ENCODE data around the gene GKN2. TPM values are rescaled to one million over a fixed set of nuclear protein-coding genes. Genes with fewer than 3 reads are reported as not detected.
"Not testable (repeated sequence)": the region's sequence is repeated elsewhere in the genome, so short reads cannot be mapped to it uniquely, and the experiment has no call there.

Gene GKN2
- total RNA-seq, 1 donor from 2014 or later: not detected

DNA sequence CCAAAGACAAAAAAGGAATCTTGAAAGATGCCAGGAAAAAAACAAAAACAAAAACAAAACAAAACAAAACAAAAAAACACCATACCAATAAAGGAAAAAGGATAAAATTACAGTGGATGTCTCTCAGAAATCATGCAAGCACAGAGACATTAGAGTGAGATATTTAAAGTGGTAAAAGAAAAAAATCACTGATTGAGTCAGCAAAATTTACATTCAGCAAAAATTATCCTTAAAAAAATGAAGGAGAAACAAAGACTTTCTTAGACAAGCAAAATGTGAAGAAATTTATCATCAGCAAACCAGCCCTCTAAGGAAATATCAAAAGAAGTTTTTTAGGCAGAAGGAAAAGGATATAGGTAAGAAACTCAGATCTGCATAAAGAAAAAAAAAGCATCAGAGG is 11.6 kb upstream of the GKN2 start:
- no peaks in the 10 kb centered on the region for H3K27me3 Mint-ChIP-seq (ENCODE audit: low read depth)
- peaks cover 4% of the 10 kb centered on the region for H3K9me3 Mint-ChIP-seq (ENCODE audit: low read depth)
- H3K27ac Mint-ChIP-seq (ENCODE audit: unreplicated experiment): no peak overlapping the region
- H3K4me1 Mint-ChIP-seq (ENCODE audit: low read depth): peaks cover 24% of the 10 kb centered on the region
- TF ChIP-seq, protein P1, sequence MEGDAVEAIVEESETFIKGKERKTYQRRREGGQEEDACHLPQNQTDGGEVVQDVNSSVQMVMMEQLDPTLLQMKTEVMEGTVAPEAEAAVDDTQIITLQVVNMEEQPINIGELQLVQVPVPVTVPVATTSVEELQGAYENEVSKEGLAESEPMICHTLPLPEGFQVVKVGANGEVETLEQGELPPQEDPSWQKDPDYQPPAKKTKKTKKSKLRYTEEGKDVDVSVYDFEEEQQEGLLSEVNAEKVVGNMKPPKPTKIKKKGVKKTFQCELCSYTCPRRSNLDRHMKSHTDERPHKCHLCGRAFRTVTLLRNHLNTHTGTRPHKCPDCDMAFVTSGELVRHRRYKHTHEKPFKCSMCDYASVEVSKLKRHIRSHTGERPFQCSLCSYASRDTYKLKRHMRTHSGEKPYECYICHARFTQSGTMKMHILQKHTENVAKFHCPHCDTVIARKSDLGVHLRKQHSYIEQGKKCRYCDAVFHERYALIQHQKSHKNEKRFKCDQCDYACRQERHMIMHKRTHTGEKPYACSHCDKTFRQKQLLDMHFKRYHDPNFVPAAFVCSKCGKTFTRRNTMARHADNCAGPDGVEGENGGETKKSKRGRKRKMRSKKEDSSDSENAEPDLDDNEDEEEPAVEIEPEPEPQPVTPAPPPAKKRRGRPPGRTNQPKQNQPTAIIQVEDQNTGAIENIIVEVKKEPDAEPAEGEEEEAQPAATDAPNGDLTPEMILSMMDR (IDR thresholded peaks at IDR 0.05): no peak
- no peaks in the 10 kb centered on the region for H3K36me3 Mint-ChIP-seq (ENCODE audit: low read depth)
- no peak overlapping the region for H3K4me3 Mint-ChIP-seq (ENCODE audit: unreplicated experiment)
- DNase-seq (ENCODE audit: low spot score): no peak

DNA sequence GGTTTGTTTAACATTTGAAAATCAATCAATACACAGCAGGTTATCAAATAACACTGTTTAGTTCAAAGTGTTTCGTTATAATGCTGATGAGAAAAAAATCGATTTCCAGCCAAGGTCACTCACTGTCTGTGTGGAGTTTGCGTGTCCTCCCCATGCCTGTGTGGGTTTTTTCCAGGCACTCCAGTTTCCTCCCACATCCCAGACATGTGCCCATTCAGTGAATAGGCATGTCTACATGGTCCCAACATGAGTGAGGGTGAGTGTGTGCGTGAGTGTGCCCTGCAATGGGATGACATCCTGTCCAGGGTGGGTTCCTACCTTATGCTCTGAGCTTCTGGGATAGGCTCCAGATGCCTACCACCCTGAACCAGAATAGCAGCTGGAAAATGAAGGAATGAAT is 8.7 kb upstream of the GKN2 start:
- H3K27ac Mint-ChIP-seq (ENCODE audit: unreplicated experiment): no peak overlapping the region
- H3K9me3 Mint-ChIP-seq (ENCODE audit: low read depth): peaks cover 4% of the 10 kb centered on the region
- H3K4me3 Mint-ChIP-seq (ENCODE audit: unreplicated experiment): no peak overlapping the region
- peaks cover 7% of the 10 kb centered on the region for H3K4me1 Mint-ChIP-seq (ENCODE audit: low read depth)
- no peak for DNase-seq (ENCODE audit: low spot score)
- TF ChIP-seq, protein P1 (IDR thresholded peaks at IDR 0.05): no peak
- no peaks in the 10 kb centered on the region for H3K27me3 Mint-ChIP-seq (ENCODE audit: low read depth)
- no peaks in the 10 kb centered on the region for H3K36me3 Mint-ChIP-seq (ENCODE audit: low read depth)

DNA sequence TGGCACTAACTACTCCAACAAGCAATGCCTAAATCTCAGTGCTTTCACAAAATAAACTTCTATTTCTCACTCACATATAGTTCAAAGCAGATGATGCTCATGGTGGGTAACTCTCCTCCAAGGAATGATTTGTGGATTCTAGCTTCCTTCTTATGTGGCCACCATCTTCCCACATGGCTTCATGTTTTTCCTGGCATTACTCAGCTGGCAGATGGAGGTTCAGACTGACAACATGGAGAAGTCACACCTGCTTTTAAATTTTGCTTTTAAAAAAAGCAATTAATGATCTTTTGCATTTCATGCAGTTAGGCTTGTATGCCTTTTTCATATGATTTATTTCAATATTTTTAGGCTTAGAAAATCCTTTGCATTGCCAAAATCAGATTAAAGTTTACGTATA is 6.3 kb upstream of the GKN2 start:
- Mint-ChIP-seq H3K4me3 (ENCODE audit: unreplicated experiment) (no peak overlapping the region), H3K9me3 (ENCODE audit: low read depth) (peaks cover 9% of the 10 kb centered on the region), H3K36me3 (ENCODE audit: low read depth) (no peaks in the 10 kb centered on the region), H3K27me3 (ENCODE audit: low read depth) (no peaks in the 10 kb centered on the region), H3K27ac (ENCODE audit: unreplicated experiment) (no peak overlapping the region), H3K4me1 (ENCODE audit: low read depth) (peaks cover 4% of the 10 kb centered on the region)
- TF ChIP-seq, protein P1 (IDR thresholded peaks at IDR 0.05): no peak
- no peak for DNase-seq (ENCODE audit: low spot score)

DNA sequence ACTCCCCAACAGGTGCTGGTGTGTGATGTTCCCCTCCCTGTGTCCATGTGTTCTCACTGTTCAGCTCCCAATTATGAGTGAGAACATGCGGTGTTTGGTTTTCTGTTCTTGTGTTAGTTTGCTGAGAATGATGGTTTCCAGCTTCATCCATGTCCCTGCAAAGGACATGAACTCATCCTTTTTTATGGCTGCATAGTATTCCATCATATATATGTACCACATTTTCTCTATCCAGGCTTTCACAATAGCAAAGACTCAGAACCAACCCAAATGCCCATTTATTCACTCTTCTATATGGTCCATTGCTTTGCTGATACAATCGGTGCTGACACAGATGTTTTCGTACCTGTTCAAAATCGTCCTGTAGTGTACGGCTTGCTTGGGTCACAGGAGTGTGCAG is 2.7 kb upstream of the GKN2 start:
- H3K27me3 Mint-ChIP-seq (ENCODE audit: low read depth); H3K9me3 Mint-ChIP-seq (ENCODE audit: low read depth); H3K36me3 Mint-ChIP-seq (ENCODE audit: low read depth); H3K4me3 Mint-ChIP-seq (ENCODE audit: unreplicated experiment); DNase-seq (ENCODE audit: low spot score); H3K4me1 Mint-ChIP-seq (ENCODE audit: low read depth); H3K27ac Mint-ChIP-seq (ENCODE audit: unreplicated experiment): not testable (repeated sequence)

DNA sequence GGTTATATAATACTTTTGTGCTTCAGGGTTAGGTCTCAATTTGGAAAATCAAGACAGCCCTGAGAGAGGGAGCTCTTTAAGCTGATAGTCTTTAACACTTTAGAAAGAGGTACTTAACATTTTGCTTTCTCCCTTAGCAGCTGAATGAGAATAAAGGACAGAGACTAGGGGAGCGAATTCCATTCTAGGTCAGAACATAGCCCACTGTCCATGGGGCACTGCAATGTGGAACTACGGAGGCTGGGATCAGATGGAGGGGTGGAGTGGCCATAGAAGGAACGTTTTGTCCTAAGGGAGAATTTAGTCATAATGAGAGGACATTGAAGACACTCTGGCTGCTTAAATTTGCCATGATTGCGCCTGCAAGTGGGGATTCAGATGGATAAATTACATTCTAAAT is 794 bp downstream of the GKN2 start:
- Mint-ChIP-seq H3K4me1 (ENCODE audit: low read depth) (peaks cover 6% of the 10 kb centered on the region), H3K27ac (ENCODE audit: unreplicated experiment) (no peak overlapping the region), H3K4me3 (ENCODE audit: unreplicated experiment) (no peak overlapping the region), H3K27me3 (ENCODE audit: low read depth) (no peaks in the 10 kb centered on the region), H3K36me3 (ENCODE audit: low read depth) (no peaks in the 10 kb centered on the region), H3K9me3 (ENCODE audit: low read depth) (peaks cover 9% of the 10 kb centered on the region)
- DNase-seq (ENCODE audit: low spot score): no peak
- TF ChIP-seq, protein P1 (IDR thresholded peaks at IDR 0.05): no peak

DNA sequence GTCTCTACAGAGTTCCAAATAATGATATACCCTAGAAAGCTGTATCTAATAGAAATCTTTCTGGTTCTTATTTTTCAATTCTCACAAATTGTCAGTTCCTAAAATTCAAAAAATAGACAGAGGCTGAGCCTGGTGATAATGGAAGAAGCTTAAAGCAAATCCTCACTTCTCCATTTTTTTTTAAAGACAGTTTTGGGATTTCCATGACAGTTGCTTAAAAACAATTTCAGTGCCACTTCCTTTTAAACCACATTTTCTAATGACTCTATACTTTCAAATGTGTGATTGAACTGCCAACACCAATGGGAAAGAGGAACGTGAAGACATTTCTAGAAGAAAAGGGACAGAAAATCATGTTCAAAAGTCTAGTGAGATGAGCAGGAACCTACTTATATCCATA is 4.0 kb downstream of the GKN2 start:
- DNase-seq (ENCODE audit: low spot score): no peak
- no peak overlapping the region for H3K4me3 Mint-ChIP-seq (ENCODE audit: unreplicated experiment)
- H3K4me1 Mint-ChIP-seq (ENCODE audit: low read depth): peaks cover 15% of the 10 kb centered on the region
- H3K27ac Mint-ChIP-seq (ENCODE audit: unreplicated experiment): no peak overlapping the region
- H3K36me3 Mint-ChIP-seq (ENCODE audit: low read depth): peaks cover 2% of the 10 kb centered on the region
- H3K9me3 Mint-ChIP-seq (ENCODE audit: low read depth): peaks cover 11% of the 10 kb centered on the region
- H3K27me3 Mint-ChIP-seq (ENCODE audit: low read depth): no peaks in the 10 kb centered on the region
- TF ChIP-seq, protein P1 (IDR thresholded peaks at IDR 0.05): no peak

All from chondrocyte (in vitro differentiated cells).